GM18505 (cell line): ENCODE measurements around the gene CHTF8.

ENCODE experiments used
- ATAC-seq: cut with Tn5 transposase; IDR thresholded peaks from one replicate; pipeline ENCODE4 v1.9.1; 2021; ENCODE audit not compliant: unreplicated experiment
- POLR2A ChIP-seq: IDR thresholded peaks from 4 replicates; pipeline ENCODE4 v1.6.1; 2011; ENCODE audit warnings: borderline replicate concordance; ENCODE audit not compliant: insufficient read depth, insufficient read length; ENCODE audit errors: extremely low read depth

CHTF8 gene

DNA sequence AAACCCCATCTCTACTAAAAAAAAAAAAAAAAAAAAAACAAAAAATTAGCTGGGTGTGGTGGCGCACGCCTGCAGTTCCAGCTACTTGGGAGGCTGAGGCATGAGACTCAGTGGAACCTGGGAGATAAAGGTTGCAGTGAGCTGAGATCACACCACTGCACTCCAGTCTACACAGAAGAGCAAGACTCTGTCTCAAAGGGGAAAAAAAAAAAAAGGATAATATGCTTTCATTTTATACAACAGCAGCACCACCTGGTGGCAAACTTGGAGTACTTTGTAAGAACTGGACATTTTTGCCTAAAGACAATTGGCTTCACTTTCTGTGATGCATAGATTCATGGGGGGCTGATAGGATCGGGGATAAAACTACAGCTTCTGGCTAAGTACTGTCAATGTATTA, 8.5 kb downstream of the CHTF8 start:
- no peak for TF ChIP-seq POLR2A
- no peak for ATAC-seq

GRCh38 chr16:69120096-69120664, 12.2 kb downstream of the CHTF8 start:
- ATAC-seq = no peak
- TF ChIP-seq POLR2A = no peak

DNA sequence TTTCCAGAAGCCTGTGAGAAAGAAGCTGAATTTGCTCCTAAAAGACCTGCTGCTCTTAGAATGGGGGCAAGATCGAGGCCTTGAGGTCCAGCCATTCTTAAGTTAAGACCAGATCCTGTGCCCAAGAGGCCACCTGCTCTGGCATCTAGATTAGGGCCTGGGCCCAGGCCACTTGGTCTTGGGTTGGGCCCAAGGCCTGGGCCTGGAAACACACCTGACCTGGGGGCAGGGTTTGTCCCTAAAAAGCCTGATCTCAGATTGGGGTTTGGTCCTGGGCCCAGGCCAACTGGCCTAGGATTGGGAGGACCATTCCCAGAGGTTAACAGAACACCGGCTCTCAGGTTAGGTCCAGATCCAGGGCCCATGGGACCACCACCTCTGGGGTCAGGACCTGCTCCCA, 12.9 kb downstream of the CHTF8 start:
- no peak for ATAC-seq
- TF ChIP-seq POLR2A = no peak

DNA sequence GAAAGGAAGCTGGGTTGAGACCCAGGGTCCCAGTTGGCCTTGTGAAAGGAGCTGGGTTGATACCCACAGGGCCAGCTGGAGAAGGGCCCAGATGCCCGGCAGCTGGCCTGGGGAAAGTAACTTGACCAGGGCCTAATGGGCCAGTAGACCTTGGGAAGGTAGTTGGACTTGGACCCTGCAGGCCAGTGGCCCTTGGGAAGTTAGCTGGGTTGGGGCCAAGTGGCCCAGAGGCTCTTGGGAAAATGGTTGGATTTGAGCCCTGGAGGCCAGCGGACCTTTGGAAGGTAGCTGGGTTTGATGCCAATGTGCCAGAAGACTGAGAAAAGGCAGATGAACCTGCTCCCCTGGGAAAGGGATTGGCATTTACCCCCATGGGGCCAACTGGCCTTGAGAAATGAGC, 13.4 kb downstream of the CHTF8 start:
- no peak for ATAC-seq
- no peak for TF ChIP-seq POLR2A

DNA sequence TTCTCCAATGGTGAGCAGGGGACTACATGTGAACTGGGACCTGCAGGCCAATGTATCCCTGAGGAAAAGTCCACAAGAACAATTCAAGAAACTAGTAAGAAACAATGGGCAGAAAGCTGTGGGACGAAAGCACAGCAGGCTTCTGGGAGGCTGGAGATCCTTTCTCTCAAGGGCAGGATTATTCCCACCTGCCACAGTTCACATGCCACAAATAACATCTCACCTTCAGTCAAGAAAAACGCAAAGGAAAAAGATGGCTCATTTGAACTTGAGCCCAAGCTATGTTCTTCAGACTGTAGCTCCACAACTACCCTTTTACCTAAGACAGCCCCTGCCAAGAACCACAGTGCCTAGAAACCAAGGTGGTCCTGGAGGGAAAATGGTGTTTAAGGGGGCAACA, 13.9 kb downstream of the CHTF8 start:
- ATAC-seq = no peak
- TF ChIP-seq POLR2A = no peak

DNA sequence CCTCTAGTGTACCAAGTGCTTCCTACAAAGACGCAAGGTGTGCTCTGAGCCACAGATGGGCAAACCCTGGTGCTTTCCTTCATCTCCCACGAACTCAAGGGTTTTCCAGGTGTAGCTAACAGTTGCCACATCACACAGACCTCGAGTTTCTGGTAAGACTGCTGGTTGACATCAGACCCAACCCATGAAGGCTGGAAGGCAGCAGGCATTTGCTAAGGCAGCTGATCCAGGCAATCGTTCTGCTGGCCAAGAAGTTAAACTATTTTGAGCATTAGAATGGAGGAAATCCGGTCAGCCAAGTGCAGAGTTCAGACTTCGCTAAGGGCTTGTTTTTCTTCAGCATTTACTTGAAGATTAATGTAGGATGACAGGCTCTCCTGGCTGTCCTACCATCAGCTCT, 15.5 kb downstream of the CHTF8 start:
- no peak for ATAC-seq
- no peak for TF ChIP-seq POLR2A

DNA sequence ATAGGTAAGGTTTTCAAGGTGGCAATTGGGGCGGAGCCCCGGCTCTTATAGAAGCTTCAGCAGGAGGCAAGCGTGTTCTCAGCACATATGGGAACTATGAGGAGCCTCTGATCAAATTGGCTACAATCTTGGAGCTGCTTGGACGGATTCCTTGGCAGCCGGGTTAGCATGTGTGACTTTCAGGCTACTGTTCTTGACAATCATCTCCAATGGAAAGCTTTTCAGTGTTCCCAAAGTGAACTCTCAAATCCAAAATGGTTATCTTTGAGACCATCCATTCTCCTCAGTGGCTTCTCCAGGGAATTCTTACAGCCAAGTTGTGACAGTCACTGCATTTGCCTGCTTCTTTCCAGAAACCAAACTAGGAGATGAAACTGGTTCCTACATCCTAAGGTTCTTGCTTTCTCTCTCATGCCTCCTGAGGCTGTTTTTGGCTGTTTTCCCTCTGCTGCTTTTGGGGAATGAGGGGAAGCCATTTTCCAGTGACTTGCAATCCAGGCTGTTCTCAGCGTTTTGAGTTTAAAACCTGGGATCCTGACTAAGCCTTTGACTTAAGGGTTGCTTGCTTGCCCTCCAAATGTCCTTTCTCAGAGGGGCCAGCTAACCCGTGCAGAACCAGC, 16.0 kb downstream of the CHTF8 start:
- ATAC-seq = no peak
- no peak for TF ChIP-seq POLR2A

DNA sequence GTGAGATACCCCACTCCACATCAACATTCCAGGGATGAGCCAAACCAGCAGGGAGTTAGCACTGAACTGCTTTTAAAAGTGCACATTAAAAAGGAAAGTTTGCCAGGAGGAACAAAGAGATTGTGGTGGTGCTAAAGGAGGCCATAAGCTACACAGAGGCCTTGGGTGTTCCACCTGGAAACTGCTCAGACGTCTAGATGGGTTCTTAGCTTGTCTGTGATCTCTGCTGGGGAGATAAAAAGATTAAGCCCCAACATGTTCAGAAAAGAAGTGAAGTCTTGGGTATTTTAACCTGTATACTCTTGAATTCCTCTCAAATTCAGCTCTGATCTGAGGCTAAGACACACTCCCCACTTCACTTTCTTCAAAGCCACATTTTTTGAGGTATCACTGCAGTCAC, 16.6 kb downstream of the CHTF8 start:
- no peak for ATAC-seq
- TF ChIP-seq POLR2A = no peak

GRCh38 chr16:69115361-69115760, 17.0 kb downstream of the CHTF8 start:
- ATAC-seq = no peak
- TF ChIP-seq POLR2A = no peak

DNA sequence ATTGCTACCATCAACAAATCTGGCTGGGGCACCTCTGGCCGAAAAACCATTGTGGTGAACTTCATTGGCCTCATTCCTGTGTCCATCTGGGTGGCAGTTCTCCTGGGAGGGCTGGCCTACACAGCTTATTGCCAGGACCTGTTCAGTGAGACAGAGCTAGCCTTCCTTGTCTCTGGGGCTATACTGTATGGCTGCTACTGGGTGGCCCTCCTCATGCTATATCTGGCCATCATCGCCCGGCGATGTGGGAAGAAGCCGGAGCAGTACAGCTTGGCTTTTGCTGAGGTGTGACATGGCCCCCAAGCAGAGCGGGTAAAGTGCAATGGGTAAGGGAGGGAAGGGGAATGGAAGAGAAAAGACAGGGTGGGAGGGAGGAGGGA, 17.4 kb downstream of the CHTF8 start:
- ATAC-seq = no peak
- TF ChIP-seq POLR2A = no peak

DNA sequence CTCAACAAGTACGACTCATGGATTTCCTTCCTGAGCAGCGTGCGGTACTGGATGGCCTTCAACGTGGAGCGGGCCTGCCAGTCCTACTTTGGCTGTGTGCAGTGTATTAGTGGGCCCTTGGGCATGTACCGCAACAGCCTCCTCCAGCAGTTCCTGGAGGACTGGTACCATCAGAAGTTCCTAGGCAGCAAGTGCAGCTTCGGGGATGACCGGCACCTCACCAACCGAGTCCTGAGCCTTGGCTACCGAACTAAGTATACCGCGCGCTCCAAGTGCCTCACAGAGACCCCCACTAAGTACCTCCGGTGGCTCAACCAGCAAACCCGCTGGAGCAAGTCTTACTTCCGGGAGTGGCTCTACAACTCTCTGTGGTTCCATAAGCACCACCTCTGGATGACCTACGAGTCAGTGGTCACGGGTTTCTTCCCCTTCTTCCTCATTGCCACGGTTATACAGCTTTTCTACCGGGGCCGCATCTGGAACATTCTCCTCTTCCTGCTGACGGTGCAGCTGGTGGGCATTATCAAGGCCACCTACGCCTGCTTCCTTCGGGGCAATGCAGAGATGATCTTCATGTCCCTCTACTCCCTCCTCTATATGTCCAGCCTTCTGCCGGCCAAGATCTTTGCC, 17.9 kb downstream of the CHTF8 start:
- no peak for TF ChIP-seq POLR2A
- ATAC-seq = no peak

GRCh38 chr16:69113216-69113615, 19.2 kb downstream of the CHTF8 start:
- no peak for ATAC-seq
- no peak for TF ChIP-seq POLR2A

GRCh38 chr16:69112285-69113129, 19.9 kb downstream of the CHTF8 start:
- ATAC-seq = no peak
- no peak for TF ChIP-seq POLR2A

DNA sequence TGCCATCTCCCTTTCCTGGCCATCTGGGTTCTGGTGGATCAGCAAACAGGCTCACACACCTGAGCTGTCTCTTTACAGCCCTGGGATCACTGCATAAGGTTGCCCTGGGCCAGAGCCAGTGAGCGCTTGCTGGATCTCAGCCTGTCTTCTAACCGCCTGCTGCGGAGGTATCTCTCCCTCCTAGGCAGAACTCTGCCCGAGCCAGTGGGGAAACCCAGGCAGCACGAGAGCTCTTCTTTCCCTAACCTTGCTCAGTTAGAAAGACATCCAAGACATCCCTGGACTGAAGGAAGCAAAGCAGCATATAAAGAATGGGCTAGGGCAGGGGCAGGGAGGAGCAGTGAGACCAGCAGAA, 20.5 kb downstream of the CHTF8 start:
- no peak for ATAC-seq
- no peak for TF ChIP-seq POLR2A
